ENCODE results near the gene FCGR1A.
"Not testable (repeated sequence)": the region's sequence is repeated elsewhere in the genome, so short reads cannot be mapped to it uniquely, and the experiment has no call there.

The FCGR1A gene

GRCh38 chr1:149833144-149833543 is 50.6 kb downstream of the FCGR1A start:
- not testable (repeated sequence) for H3K4me1 ChIP-seq (ENCODE audit: control insufficient read depth, insufficient read depth, low read length, poor library complexity, severe bottlenecking); DNase-seq; H3K27me3 ChIP-seq (replicated peaks; ENCODE audit: control insufficient read depth, insufficient read depth, low read length, poor library complexity, severe bottlenecking); H3K9me3 ChIP-seq (ENCODE audit: control insufficient read depth, low read length); H3K36me3 ChIP-seq (ENCODE audit: control insufficient read depth, insufficient read depth, low read length); H3K27ac ChIP-seq (ENCODE audit: insufficient read depth, low read length, poor library complexity, severe bottlenecking); H3K4me3 ChIP-seq (ENCODE audit: insufficient read depth, low read depth, low read length, poor library complexity, severe bottlenecking)

GRCh38 chr1:149841149-149841548 is 58.7 kb downstream of the FCGR1A start:
- not testable (repeated sequence) for H3K27ac ChIP-seq (ENCODE audit: insufficient read depth, low read length, poor library complexity, severe bottlenecking); H3K9me3 ChIP-seq (ENCODE audit: control insufficient read depth, low read length); H3K27me3 ChIP-seq (replicated peaks; ENCODE audit: control insufficient read depth, insufficient read depth, low read length, poor library complexity, severe bottlenecking); DNase-seq; H3K4me3 ChIP-seq (ENCODE audit: insufficient read depth, low read depth, low read length, poor library complexity, severe bottlenecking); H3K36me3 ChIP-seq (ENCODE audit: control insufficient read depth, insufficient read depth, low read length)
- peaks cover 17% of the 10 kb centered on the region for H3K4me1 ChIP-seq (ENCODE audit: control insufficient read depth, insufficient read depth, low read length, poor library complexity, severe bottlenecking)
